ENCODE data around the gene PLA2G4F. TPM values are rescaled to one million over a fixed set of nuclear protein-coding genes. Genes with fewer than 3 reads are reported as not detected.

The PLA2G4F gene
- total RNA-seq, 1 experiment from 2014 or later, result 0.05 TPM

DNA sequence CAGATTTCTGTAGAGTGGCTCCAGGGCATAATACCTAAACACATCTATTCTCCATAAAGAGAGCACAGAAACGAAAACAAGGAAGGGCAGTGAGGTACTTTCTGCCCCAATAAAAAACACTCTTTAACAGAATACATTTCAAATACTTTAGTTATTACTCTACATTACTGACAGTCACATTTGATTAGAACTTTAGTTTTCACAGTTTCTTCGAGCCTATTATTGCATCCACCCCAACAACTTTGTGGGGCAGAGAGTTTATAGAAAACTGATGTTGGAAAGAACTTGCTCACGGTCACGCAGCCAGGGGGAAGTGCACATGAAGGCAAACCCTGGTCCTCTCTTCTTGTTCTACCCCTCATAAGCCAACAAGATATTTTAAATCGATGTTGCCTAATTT lies 42.7 kb upstream of the PLA2G4F start:
- DNase-seq (ENCODE audit: low read depth, low spot score) (no peak), ATAC-seq (no peak)
- H3K27ac ChIP-seq (ENCODE audit: low read depth, low read length), result no peak overlapping the region
- H3K36me3 ChIP-seq (ENCODE audit: control insufficient read depth in 1 of 2, insufficient read depth in 2 of 2, low read length in 2 of 2), result peaks cover 0 to 2% of the 10 kb centered on the region in 2 experiments; a peak in 2 of 4 replicates
- POLR2A ChIA-PET, result no interaction called here
- H3K4me1 ChIP-seq (ENCODE audit: control insufficient read depth in 1 of 2, insufficient read depth in 2 of 2, low read length in 2 of 2), result no peaks in the 10 kb centered on the region
- 0 out of 2 replicates have a peak, but pooled peaks cover 3% of the 10 kb centered on the region for H3K79me2 ChIP-seq (ENCODE audit: insufficient read depth, low read length)
- no peaks in the 10 kb centered on the region for H3K9me2 ChIP-seq (ENCODE audit: insufficient read depth)
- H3K4me2 ChIP-seq (ENCODE audit: low read length), result no peak overlapping the region
- H3K4me3 ChIP-seq (replicated peaks in 1 of 2; ENCODE audit: low read depth in 1 of 2, low read length in 2 of 2), result no peak overlapping the region
- intact Hi-C loops (cut with micrococcal nuclease), result no loop called here
- RAD21 ChIA-PET (ENCODE audit: low non-redundant PET in 1 of 2, low total read pairs in 2 of 2, uncharacterized antibody in 2 of 2, unreplicated experiment in 2 of 2), result no interaction called here
- no peak for TF ChIP-seq POLR2A (IDR thresholded peaks at IDR 0.05; ENCODE audit: borderline replicate concordance, extremely low read depth, insufficient read depth, insufficient read length)
- TF ChIP-seq POLR2AphosphoS5 (IDR thresholded peaks at IDR 0.05; ENCODE audit: low read depth, low read length), result no peak
- no peak for TF ChIP-seq SP1 (IDR thresholded peaks at IDR 0.05; ENCODE audit: low read depth)
- TF ChIP-seq SRF (IDR thresholded peaks at IDR 0.05; ENCODE audit: low read depth), result no peak
- TF ChIP-seq CBX3 (IDR thresholded peaks at IDR 0.05; ENCODE audit: low read depth), result no peak
- TF ChIP-seq ZFX (IDR thresholded peaks at IDR 0.05), result no peak
- TF ChIP-seq, protein P1, sequence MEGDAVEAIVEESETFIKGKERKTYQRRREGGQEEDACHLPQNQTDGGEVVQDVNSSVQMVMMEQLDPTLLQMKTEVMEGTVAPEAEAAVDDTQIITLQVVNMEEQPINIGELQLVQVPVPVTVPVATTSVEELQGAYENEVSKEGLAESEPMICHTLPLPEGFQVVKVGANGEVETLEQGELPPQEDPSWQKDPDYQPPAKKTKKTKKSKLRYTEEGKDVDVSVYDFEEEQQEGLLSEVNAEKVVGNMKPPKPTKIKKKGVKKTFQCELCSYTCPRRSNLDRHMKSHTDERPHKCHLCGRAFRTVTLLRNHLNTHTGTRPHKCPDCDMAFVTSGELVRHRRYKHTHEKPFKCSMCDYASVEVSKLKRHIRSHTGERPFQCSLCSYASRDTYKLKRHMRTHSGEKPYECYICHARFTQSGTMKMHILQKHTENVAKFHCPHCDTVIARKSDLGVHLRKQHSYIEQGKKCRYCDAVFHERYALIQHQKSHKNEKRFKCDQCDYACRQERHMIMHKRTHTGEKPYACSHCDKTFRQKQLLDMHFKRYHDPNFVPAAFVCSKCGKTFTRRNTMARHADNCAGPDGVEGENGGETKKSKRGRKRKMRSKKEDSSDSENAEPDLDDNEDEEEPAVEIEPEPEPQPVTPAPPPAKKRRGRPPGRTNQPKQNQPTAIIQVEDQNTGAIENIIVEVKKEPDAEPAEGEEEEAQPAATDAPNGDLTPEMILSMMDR (IDR thresholded peaks at IDR 0.05 in 2 of 3, conservative IDR thresholded peaks at IDR 0.05 in 1 of 3; ENCODE audit: borderline replicate concordance in 1 of 3, insufficient read depth in 1 of 3, low read depth in 2 of 3, low read length in 2 of 3), result no peak
- TF ChIP-seq ZNF274 (IDR thresholded peaks at IDR 0.05; ENCODE audit: low read depth, low read length), result no peak
- no peak for TF ChIP-seq RAD21 (IDR thresholded peaks at IDR 0.05; ENCODE audit: low read depth)
- no peak for TF ChIP-seq ELF1 (IDR thresholded peaks at IDR 0.05; ENCODE audit: borderline replicate concordance, low read depth)
- CTCF ChIA-PET, result no interaction called here
- no peaks in the 10 kb centered on the region for H4K20me1 ChIP-seq (ENCODE audit: insufficient read depth)
- H2AFZ ChIP-seq (ENCODE audit: low read depth, low read length, poor library complexity, severe bottlenecking), result no peak overlapping the region
- H3K9me3 ChIP-seq (ENCODE audit: control insufficient read depth in 1 of 2, insufficient read depth in 1 of 2, low read depth in 1 of 2, low read length in 2 of 2), result no peaks in the 10 kb centered on the region
- no peak overlapping the region for H3K9ac ChIP-seq (ENCODE audit: low read length)
- BruUV-seq (replicated peaks), result TSS peak; percentile 3
- no peaks in the 10 kb centered on the region for H3K27me3 ChIP-seq (ENCODE audit: insufficient read depth, low read length)

DNA sequence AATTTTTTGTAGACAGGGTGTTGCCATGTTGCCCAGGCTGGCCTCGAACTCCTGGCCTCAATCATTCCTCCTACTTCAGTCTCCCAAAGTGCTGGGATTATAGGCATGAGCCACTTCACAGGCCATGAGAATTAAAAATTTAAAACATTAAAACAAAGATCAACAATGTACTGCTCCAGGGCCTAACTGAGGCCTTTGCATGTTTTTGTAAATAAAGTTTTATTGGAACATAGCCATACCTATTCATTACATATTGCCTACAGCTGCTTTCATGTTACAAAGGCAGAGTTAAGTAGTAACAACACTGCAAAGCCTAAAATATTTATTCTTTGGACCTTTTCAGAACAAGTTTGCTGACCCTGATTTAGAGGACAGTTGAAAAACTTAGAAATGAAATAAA lies 42.1 kb upstream of the PLA2G4F start:
- ATAC-seq (no peak), DNase-seq (ENCODE audit: low read depth, low spot score) (no peak)
- CTCF ChIA-PET, result interaction anchor here (1.3 kb wide), 1 partner anchor 61 kb away, joined by 3 read pairs; no protein-coding TSS in a partner anchor
- Histone ChIP-seq H3K27me3 (ENCODE audit: insufficient read depth, low read length) (no peaks in the 10 kb centered on the region), H3K36me3 (ENCODE audit: control insufficient read depth in 1 of 2, insufficient read depth in 2 of 2, low read length in 2 of 2) (peaks cover 0 to 2% of the 10 kb centered on the region in 2 experiments; a peak in 2 of 4 replicates), H3K4me2 (ENCODE audit: low read length) (no peak overlapping the region), H3K9me2 (ENCODE audit: insufficient read depth) (no peaks in the 10 kb centered on the region), H3K4me1 (ENCODE audit: control insufficient read depth in 1 of 2, insufficient read depth in 2 of 2, low read length in 2 of 2) (no peaks in the 10 kb centered on the region), H3K9me3 (ENCODE audit: control insufficient read depth in 1 of 2, insufficient read depth in 1 of 2, low read depth in 1 of 2, low read length in 2 of 2) (no peaks in the 10 kb centered on the region), H3K4me3 (replicated peaks in 1 of 2; ENCODE audit: low read depth in 1 of 2, low read length in 2 of 2) (no peak overlapping the region), H3K9ac (ENCODE audit: low read length) (no peak overlapping the region), H4K20me1 (ENCODE audit: insufficient read depth) (no peaks in the 10 kb centered on the region), H3K79me2 (ENCODE audit: insufficient read depth, low read length) (0 out of 2 replicates have a peak, but pooled peaks cover 3% of the 10 kb centered on the region), H2AFZ (ENCODE audit: low read depth, low read length, poor library complexity, severe bottlenecking) (no peak overlapping the region), H3K27ac (ENCODE audit: low read depth, low read length) (no peak overlapping the region)
- BruUV-seq (replicated peaks), result no TSS peak
- TF ChIP-seq POLR2A (IDR thresholded peaks at IDR 0.05; ENCODE audit: borderline replicate concordance, extremely low read depth, insufficient read depth, insufficient read length) (no peak), EGR1 (IDR thresholded peaks at IDR 0.05; ENCODE audit: low read depth) (no peak), TCF7L2 (IDR thresholded peaks at IDR 0.05; ENCODE audit: borderline replicate concordance, extremely low read depth, insufficient read depth, insufficient read length) (no peak), JUND (IDR thresholded peaks at IDR 0.05) (no peak), SRF (IDR thresholded peaks at IDR 0.05; ENCODE audit: low read depth) (no peak)
- TF ChIP-seq, protein P2, sequence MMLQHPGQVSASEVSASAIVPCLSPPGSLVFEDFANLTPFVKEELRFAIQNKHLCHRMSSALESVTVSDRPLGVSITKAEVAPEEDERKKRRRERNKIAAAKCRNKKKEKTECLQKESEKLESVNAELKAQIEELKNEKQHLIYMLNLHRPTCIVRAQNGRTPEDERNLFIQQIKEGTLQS (IDR thresholded peaks at IDR 0.05), result no peak
- RAD21 ChIA-PET (ENCODE audit: low non-redundant PET in 1 of 2, low total read pairs in 2 of 2, uncharacterized antibody in 2 of 2, unreplicated experiment in 2 of 2), result no interaction called here
- intact Hi-C loops (cut with micrococcal nuclease), result no loop called here
- POLR2A ChIA-PET, result no interaction called here

Measured in HCT116 (cell line).